HS-27A (cell line): Measurements from ENCODE around the gene EDAR.

Experiments used
- DNase-seq: peaks from one replicate; pipeline ENCODE4 v3.0.0-alpha.2; 2012; ENCODE audit warnings: low read depth, missing footprints

EDAR gene

GRCh38 chr2:108940156-108940555, 48.9 kb downstream of the EDAR start:
- DNase-seq = no peak

GRCh38 chr2:108938077-108938710, 50.8 kb downstream of the EDAR start:
- no peak for DNase-seq

GRCh38 chr2:108937367-108938017, 51.5 kb downstream of the EDAR start:
- DNase-seq = no peak

- no peak for DNase-seq
Measured at GRCh38 chr2:108936866-108937265, 52.2 kb downstream of the EDAR start.

- no peak for DNase-seq
Measured at GRCh38 chr2:108936076-108936864, 52.8 kb downstream of the EDAR start.

- DNase-seq = no peak
Measured at GRCh38 chr2:108935271-108935741, 53.7 kb downstream of the EDAR start.

- no peak for DNase-seq
Measured at GRCh38 chr2:108934583-108935245, 54.3 kb downstream of the EDAR start.

- DNase-seq = no peak
Measured at GRCh38 chr2:108934151-108934550, 54.9 kb downstream of the EDAR start.

GRCh38 chr2:108933691-108934117, 55.3 kb downstream of the EDAR start:
- DNase-seq = no peak

- no peak for DNase-seq
Measured at GRCh38 chr2:108932736-108933332, 56.2 kb downstream of the EDAR start.

- no peak for DNase-seq
Measured at GRCh38 chr2:108931372-108931771, 57.6 kb downstream of the EDAR start.

GRCh38 chr2:108929807-108930425, 59.1 kb downstream of the EDAR start:
- no peak for DNase-seq

- DNase-seq = no peak
Measured at GRCh38 chr2:108928660-108929377, 60.2 kb downstream of the EDAR start.

GRCh38 chr2:108927936-108928659, 60.9 kb downstream of the EDAR start:
- peak; percentile 11 for DNase-seq

GRCh38 chr2:108927405-108927804, 61.6 kb downstream of the EDAR start:
- DNase-seq = no peak

- DNase-seq = no peak
Measured at GRCh38 chr2:108926561-108927380, 62.2 kb downstream of the EDAR start.

GRCh38 chr2:108925735-108926134, 63.3 kb downstream of the EDAR start:
- DNase-seq = no peak

- DNase-seq = no peak
Measured at GRCh38 chr2:108925286-108925685, 63.7 kb downstream of the EDAR start.

GRCh38 chr2:108924580-108925251, 64.3 kb downstream of the EDAR start:
- DNase-seq = no peak
